Right ventricle myocardium inferior (tissue), 1 donor: ENCODE data around the gene TUSC1. TPM values are rescaled to one million over a fixed set of nuclear protein-coding genes. Genes with fewer than 3 reads are reported as not detected.
"Not testable (repeated sequence)": the region's sequence is repeated elsewhere in the genome, so short reads cannot be mapped to it uniquely, and the experiment has no call there.

Source experiments
- ATAC-seq: fragments of 200-7000 bp; cut with Tn5 transposase; one replicate; pipeline ENCODE4 v1.9.1; 2020; ENCODE audit warnings: mild to moderate bottlenecking, moderate library complexity
- DNase-seq: peaks from one replicate; pipeline ENCODE4 v3.0.0; 2021; ENCODE audit errors: missing footprints
- intact Hi-C: fragments of 100-400 bp; cut with DNase I; formaldehyde crosslinking; loops from one replicate; pipeline ENCODE4 v1.11.0; 2022
- long read RNA-seq: library from polyadenylated mRNA; unstranded; transcript quantifications from one replicate; pipeline ENCODE4 v2.0.0, GENCODE V29; 2021
- total RNA-seq: library from RNA; stranded (reverse); fragmentation: NEBNext Ultra II Directional; extraction: Animal tissue kit (Norgen Biotek cat#: 25700); gene quantifications from one replicate; pipeline ENCODE4 v1.2.1, GENCODE V29; 2021
- donor health status: DM: no; HTN: yes; CAD: no; lungs with severe emphysema.

The TUSC1 gene
- 14.1 TPM for total RNA-seq
- long read RNA-seq, transcript TUSC1-201 (1 exons, 2,052 nt): major isoform, 30 of 30 reads
- long read RNA-seq, partial matches to known transcripts: 0 of 30 reads
- long read RNA-seq, other reads (novel, unspliced or antisense): 0 of 30 reads

GRCh38 chr9:25678147-25678666, at the start of gene TUSC1:
Gene TUSC1 (minus strand): TSS chr9:25678444. CDS start chr9:25678312, 132 bp downstream.
- intact Hi-C loops: no loop called here
- DNase-seq (peak; percentile 88), ATAC-seq (peak; percentile 90)

- intact Hi-C loops: no loop called here
- ATAC-seq: no peak
- DNase-seq: no peak
Observed at GRCh38 chr9:25726871-25727410, 48.7 kb upstream of the TUSC1 start.

- intact Hi-C loops: no loop called here
- ATAC-seq (no peak), DNase-seq (no peak)
Observed at GRCh38 chr9:25724424-25724823, 46.2 kb upstream of the TUSC1 start.

- peak; percentile 52 for DNase-seq
- ATAC-seq: peak; percentile 76
- intact Hi-C loops: no loop called here
Observed at GRCh38 chr9:25716220-25716872, 38.1 kb upstream of the TUSC1 start.

GRCh38 chr9:25709941-25710340, 31.7 kb upstream of the TUSC1 start:
- ATAC-seq (no peak), DNase-seq (no peak)
- intact Hi-C loops: no loop called here

- intact Hi-C loops: no loop called here
- DNase-seq (no peak), ATAC-seq (no peak)
Observed at GRCh38 chr9:25704800-25705199, 26.6 kb upstream of the TUSC1 start.

GRCh38 chr9:25703701-25704357, 25.6 kb upstream of the TUSC1 start:
- intact Hi-C loops: no loop called here
- no peak for ATAC-seq
- no peak for DNase-seq

GRCh38 chr9:25702536-25702935, 24.3 kb upstream of the TUSC1 start:
- ATAC-seq: no peak
- no peak for DNase-seq
- intact Hi-C loops: no loop called here

GRCh38 chr9:25700899-25701298, 22.7 kb upstream of the TUSC1 start:
- DNase-seq, ATAC-seq, intact Hi-C loops: not testable (repeated sequence)

GRCh38 chr9:25700430-25700829, 22.2 kb upstream of the TUSC1 start:
- ATAC-seq (no peak), DNase-seq (no peak)
- intact Hi-C loops: no loop called here

GRCh38 chr9:25691786-25692185, 13.5 kb upstream of the TUSC1 start:
- intact Hi-C loops: no loop called here
- no peak for DNase-seq
- ATAC-seq: no peak

- intact Hi-C loops: no loop called here
- ATAC-seq (no peak), DNase-seq (no peak)
Observed at GRCh38 chr9:25684321-25684720, 6.1 kb upstream of the TUSC1 start.

- ATAC-seq: no peak
- DNase-seq: no peak
- intact Hi-C loops: no loop called here
Observed at GRCh38 chr9:25681266-25681665, 3.0 kb upstream of the TUSC1 start.

- ATAC-seq (no peak), DNase-seq (no peak)
- intact Hi-C loops: no loop called here
Observed at GRCh38 chr9:25678846-25679360, 659 bp upstream of the TUSC1 start.

GRCh38 chr9:25677301-25678146, 720 bp downstream of the TUSC1 start:
- peak; percentile 94 for DNase-seq
- intact Hi-C loops: no loop called here
- peak; percentile 97 for ATAC-seq

GRCh38 chr9:25675858-25676257, 2.4 kb downstream of the TUSC1 start:
- DNase-seq, intact Hi-C loops, ATAC-seq: not testable (repeated sequence)

GRCh38 chr9:25658571-25658970, 19.7 kb downstream of the TUSC1 start:
- intact Hi-C loops: no loop called here
- DNase-seq: no peak

GRCh38 chr9:25654417-25654816, 23.8 kb downstream of the TUSC1 start:
- no peak for DNase-seq
- no peak for ATAC-seq
- intact Hi-C loops: no loop called here

More at GRCh38 chr9:25658571-25658970, 19.7 kb downstream of the TUSC1 start:
- ATAC-seq: no peak

- intact Hi-C loops: no loop called here
Observed at GRCh38 chr9:25648116-25648515, 30.1 kb downstream of the TUSC1 start.

More at GRCh38 chr9:25648116-25648515, 30.1 kb downstream of the TUSC1 start:
- DNase-seq (no peak), ATAC-seq (no peak)
